HFFc6 (cell line): ENCODE measurements around the gene EFL1. TPM values are rescaled to one million over a fixed set of nuclear protein-coding genes. Genes with fewer than 3 reads are reported as not detected.
A peak's percentile ranks its signal among the peaks of the same experiment; 100 is the strongest.
"Not testable (repeated sequence)": the region's sequence is repeated elsewhere in the genome, so short reads cannot be mapped to it uniquely, and the experiment has no call there.

Experiments
- DNase-seq: peaks from one replicate; pipeline ENCODE4 v3.0.0-alpha.2; 2018
- H3K27ac Mint-ChIP-seq: 2 replicates; pipeline ENCODE4 v1.8.0; 2020; ENCODE audit warnings: mild to moderate bottlenecking, mixed read lengths
- H3K27me3 Mint-ChIP-seq: 2 replicates; pipeline ENCODE4 v1.8.0; 2021; ENCODE audit warnings: mild to moderate bottlenecking, moderate library complexity, mixed read lengths; ENCODE audit not compliant: insufficient read depth
- H3K36me3 Mint-ChIP-seq: 2 replicates; pipeline ENCODE4 v1.8.0; 2021; ENCODE audit warnings: low read depth, mixed read lengths
- H3K4me1 Mint-ChIP-seq: 2 replicates; pipeline ENCODE4 v1.8.0; 2020; ENCODE audit warnings: low read depth, mixed read lengths
- H3K4me3 Mint-ChIP-seq: 2 replicates; pipeline ENCODE4 v1.8.0; 2020; ENCODE audit warnings: mild to moderate bottlenecking, moderate library complexity, mixed read lengths
- H3K9me3 Mint-ChIP-seq: 2 replicates; pipeline ENCODE4 v1.8.0; 2020; ENCODE audit warnings: mild to moderate bottlenecking, mixed read lengths
- long read RNA-seq: library from polyadenylated mRNA; unstranded; transcript quantifications from one replicate; pipeline ENCODE4 v2.0.0, GENCODE V29; 2019
- total RNA-seq, 6 experiments: library from RNA; stranded (reverse); fragmentation: NEBNext Ultra II Directional; extraction: Animal tissue kit (Norgen Biotek cat#: 25700); gene quantifications; 2 replicates in 1 of 6; 3 replicates in 5 of 6; pipeline ENCODE4 v1.2.3, GENCODE V29; 2021
- TF ChIP-seq, protein P1 (sequence below): fragments of 200-600 bp; sonication (generic); IDR thresholded peaks from 2 replicates; pipeline ENCODE4 v1.5.0; 2021; ENCODE audit warnings: antibody characterized with exemption, mild to moderate bottlenecking

The EFL1 gene
- 10 to 100 TPM; 14.3 to 20.5 (median 18.5) TPM for total RNA-seq
- long read RNA-seq, transcript EFL1-201 (20 exons, 3,675 nt): major isoform, 6 of 16 reads
- long read RNA-seq, partial matches to known transcripts: 4 of 16 reads
- long read RNA-seq, other reads (novel, unspliced or antisense): 6 of 16 reads

DNA sequence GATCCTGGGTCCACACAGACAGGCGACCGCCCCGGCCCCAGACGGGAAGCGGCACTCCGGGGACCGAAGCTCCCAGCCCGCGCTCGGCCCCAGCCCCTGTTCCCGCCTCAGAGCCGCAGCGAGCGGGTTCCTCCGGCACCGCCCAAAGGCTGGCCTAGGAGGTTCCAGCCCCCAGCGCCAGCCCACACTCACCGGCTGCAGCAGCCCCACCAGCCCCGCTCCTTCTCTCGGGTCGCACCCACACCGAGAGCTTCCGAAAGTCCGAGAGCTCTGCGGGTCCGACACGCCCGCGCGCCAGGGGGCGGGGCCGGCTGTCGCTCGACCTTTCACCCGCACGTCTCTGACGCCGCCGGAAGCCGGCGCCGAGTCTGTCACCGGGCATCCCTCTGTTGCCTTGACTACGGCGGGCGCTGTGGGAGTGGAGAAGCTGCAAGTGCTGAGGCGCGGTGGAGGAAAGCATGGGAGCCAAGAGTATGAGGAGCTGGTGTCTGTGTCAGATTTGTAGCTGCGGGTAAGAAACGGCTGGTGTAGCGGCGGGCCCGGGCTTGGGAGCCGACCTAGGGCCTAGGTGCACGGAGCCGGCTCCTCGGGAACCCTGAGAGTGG lies at the start of gene EFL1, which contains the start of gene SAXO2:
Gene EFL1 (minus strand): TSS at position 313 of the 605 bp plus-strand sequence. CDS start 956 bp downstream, outside the sequence.
Gene SAXO2 (plus strand): TSS at position 397 of the 605 bp plus-strand sequence. CDS start 62 bp downstream, at position 459.
- H3K36me3 Mint-ChIP-seq: peaks cover 21% of the 10 kb centered on the region
- H3K27me3 Mint-ChIP-seq: peaks cover 1% of the 10 kb centered on the region; the same call in 1 of the 2 replicates
- H3K9me3 Mint-ChIP-seq: no peaks in the 10 kb centered on the region

DNA sequence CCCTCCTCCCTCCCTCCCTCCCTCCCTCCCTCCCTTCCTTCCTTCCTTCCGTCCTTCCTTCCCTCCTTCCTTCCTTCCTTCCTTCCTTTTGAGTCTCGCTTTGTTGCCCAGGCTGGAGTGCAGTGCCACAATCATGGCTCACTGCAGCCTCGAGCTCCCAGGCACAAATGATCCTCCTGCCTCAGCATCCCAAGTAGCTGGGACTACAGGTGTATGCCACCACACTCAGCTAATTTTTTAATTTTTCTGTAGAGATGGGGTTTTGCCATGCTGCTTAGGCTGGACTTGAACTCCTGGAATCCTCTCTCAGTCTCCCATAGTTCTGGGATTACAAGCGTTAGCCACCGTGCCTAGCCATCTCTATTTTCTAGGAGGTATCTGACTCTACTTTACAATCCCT lies 48.8 kb upstream of the EFL1 start:
- H3K27ac Mint-ChIP-seq, H3K36me3 Mint-ChIP-seq, H3K9me3 Mint-ChIP-seq, DNase-seq, H3K4me3 Mint-ChIP-seq: not testable (repeated sequence)
- Mint-ChIP-seq H3K27me3 (peaks cover 29% of the 10 kb centered on the region), H3K4me1 (peaks cover 12% of the 10 kb centered on the region)

More for the DNA sequence above, at the start of gene EFL1, which contains the start of gene SAXO2:
- TF ChIP-seq, protein P1, sequence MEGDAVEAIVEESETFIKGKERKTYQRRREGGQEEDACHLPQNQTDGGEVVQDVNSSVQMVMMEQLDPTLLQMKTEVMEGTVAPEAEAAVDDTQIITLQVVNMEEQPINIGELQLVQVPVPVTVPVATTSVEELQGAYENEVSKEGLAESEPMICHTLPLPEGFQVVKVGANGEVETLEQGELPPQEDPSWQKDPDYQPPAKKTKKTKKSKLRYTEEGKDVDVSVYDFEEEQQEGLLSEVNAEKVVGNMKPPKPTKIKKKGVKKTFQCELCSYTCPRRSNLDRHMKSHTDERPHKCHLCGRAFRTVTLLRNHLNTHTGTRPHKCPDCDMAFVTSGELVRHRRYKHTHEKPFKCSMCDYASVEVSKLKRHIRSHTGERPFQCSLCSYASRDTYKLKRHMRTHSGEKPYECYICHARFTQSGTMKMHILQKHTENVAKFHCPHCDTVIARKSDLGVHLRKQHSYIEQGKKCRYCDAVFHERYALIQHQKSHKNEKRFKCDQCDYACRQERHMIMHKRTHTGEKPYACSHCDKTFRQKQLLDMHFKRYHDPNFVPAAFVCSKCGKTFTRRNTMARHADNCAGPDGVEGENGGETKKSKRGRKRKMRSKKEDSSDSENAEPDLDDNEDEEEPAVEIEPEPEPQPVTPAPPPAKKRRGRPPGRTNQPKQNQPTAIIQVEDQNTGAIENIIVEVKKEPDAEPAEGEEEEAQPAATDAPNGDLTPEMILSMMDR: no peak
- H3K4me1 Mint-ChIP-seq: peaks cover 32% of the 10 kb centered on the region
- peak within 1 kb of the TSS; percentile 85 for H3K27ac Mint-ChIP-seq
- H3K4me3 Mint-ChIP-seq: peak within 1 kb of the TSS; percentile 97
- peak; percentile 90 for DNase-seq

DNA sequence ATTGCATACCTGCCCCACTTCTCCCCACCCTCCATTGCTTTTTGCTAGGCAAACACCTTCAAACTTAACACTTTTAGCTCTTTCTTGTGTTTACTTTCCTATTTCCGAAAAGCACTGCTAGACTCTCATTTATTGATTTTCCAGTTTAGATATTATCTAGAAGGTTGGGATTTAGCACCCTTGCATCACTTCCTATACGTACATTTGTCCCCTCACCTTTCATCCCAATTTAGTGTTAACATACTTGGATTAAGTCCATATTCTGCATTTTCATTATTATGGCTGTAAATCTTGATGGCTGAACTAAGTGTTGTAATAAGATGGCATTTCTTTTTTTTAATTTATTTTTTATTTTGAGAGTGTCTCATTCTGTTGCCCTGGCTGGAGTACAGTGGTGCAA lies 47.3 kb upstream of the EFL1 start:
- peaks cover 8% of the 10 kb centered on the region; the same call in 1 of the 2 replicates for H3K36me3 Mint-ChIP-seq
- DNase-seq: no peak
- no peak overlapping the region for H3K27ac Mint-ChIP-seq
- peaks cover 12% of the 10 kb centered on the region for H3K4me1 Mint-ChIP-seq
- peaks cover 26% of the 10 kb centered on the region for H3K27me3 Mint-ChIP-seq
- H3K9me3 Mint-ChIP-seq: peaks cover 6% of the 10 kb centered on the region
- TF ChIP-seq, protein P1: no peak
- no peak overlapping the region for H3K4me3 Mint-ChIP-seq

DNA sequence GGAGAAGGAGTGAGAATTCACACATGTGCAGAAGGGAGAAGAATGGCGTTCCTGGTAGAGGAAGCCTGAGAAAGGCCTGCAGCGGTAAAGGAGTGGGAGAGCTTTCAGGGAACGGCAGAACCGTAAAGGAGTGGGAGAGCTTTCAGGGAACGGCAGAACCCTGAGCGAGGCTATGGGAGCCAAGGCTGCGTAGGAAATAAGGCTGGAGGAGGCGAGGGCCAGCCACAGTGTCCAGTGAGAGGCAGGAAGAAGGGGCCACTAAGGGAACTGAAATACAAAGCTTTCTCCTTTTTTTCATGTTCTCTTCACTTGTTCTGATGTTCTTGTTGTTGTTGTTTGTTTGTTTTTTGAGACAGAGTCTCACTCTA lies 45.2 kb upstream of the EFL1 start:
- DNase-seq: no peak
- H3K27me3 Mint-ChIP-seq: peaks cover 31% of the 10 kb centered on the region
- H3K36me3 Mint-ChIP-seq: peaks cover 8% of the 10 kb centered on the region; the same call in 1 of the 2 replicates
- peaks cover 5% of the 10 kb centered on the region for H3K4me1 Mint-ChIP-seq
- peaks cover 6% of the 10 kb centered on the region for H3K9me3 Mint-ChIP-seq
- TF ChIP-seq, protein P1: no peak
- no peak overlapping the region for H3K27ac Mint-ChIP-seq
- H3K4me3 Mint-ChIP-seq: no peak overlapping the region

DNA sequence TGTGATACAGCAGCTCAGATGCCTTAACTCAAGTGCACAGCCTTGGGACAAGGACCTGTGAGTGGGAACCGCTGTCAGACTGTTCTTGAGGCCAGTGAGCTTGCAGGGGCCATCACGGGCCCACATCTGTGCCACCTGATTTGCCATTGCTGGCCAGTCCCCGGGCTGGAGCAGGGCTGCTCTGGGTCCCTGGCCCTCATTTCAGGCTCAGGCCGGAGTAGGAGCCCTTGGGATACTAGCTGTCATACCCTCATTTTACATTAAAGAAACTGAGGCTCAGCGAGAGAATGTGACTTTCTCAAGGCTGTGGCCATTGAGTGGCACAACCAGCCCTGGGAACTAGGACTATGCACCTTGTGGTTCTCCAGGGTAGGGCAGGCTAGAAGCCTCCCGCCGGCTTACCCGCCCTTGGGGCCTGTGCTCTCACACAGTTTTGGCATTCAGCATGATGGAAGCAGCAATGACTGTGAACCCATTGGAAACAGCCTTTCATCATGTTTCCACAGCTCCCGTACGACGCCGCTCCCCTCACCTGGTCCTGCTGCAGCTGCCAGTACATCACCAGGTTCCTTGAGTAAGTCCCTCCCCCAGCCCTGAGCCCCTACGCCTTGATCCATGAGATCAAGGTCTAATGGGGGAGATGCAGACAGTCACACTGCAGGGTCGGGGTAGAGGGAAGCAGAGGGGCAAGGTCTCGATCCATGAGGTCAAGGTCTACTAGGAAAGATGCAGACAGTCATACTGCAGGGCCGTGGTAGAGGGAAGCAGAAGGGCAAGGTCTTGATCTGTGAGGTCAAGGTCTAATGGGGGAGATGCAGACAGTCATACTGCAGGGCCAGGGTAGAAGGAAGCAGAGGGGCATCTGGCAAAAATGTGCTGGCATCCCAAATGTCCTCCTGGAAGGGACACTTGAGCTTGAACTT lies 44.5 kb upstream of the EFL1 start:
- H3K9me3 Mint-ChIP-seq: peaks cover 6% of the 10 kb centered on the region
- H3K4me3 Mint-ChIP-seq: no peak overlapping the region
- DNase-seq: no peak
- peaks cover 35% of the 10 kb centered on the region for H3K27me3 Mint-ChIP-seq
- TF ChIP-seq, protein P1: no peak
- no peak overlapping the region for H3K27ac Mint-ChIP-seq
- H3K36me3 Mint-ChIP-seq: peaks cover 8% of the 10 kb centered on the region; the same call in 1 of the 2 replicates
- H3K4me1 Mint-ChIP-seq: no peaks in the 10 kb centered on the region
